Measurements from ENCODE around the gene A2M. TPM values are rescaled to one million over a fixed set of nuclear protein-coding genes. Genes with fewer than 3 reads are reported as not detected.

Gene A2M
- total and polyA plus RNA-seq, 2 of the 8 experiments (the other 6 are each of a cell fraction or from before 2014, with no cell fraction given), result 0.15 TPM; not detected in 1

- Histone ChIP-seq H3K27me3 (replicated peaks in 1 of 4; ENCODE audit: control insufficient read depth in 3 of 4, extremely low read depth in 1 of 4, insufficient read depth in 3 of 4, low read length in 3 of 4) (no peaks in the 10 kb centered on the region), H3K79me1 (ENCODE audit: low read depth, low read length) (no peaks in the 10 kb centered on the region), H2AK5ac (ENCODE audit: low read depth, low read length) (no peak overlapping the region), H3K4me1 (replicated peaks in 1 of 4; ENCODE audit: control insufficient read depth in 3 of 4, insufficient read depth in 4 of 4, low read length in 3 of 4) (no peaks in the 10 kb centered on the region), H2AFZ (ENCODE audit: low read length) (no peak overlapping the region), H3K9me3 (ENCODE audit: insufficient read depth in 2 of 2, low read depth in 1 of 2, low read length in 1 of 2) (peaks cover 0 to 9% of the 10 kb centered on the region in 2 experiments; a peak in 1 of 4 replicates), H4K5ac (ENCODE audit: insufficient read length, low read depth, low read length) (no peak overlapping the region), H3K14ac (ENCODE audit: insufficient read length) (no peak overlapping the region), H2BK20ac (ENCODE audit: low read length) (no peak overlapping the region), H2BK12ac (ENCODE audit: low read depth, low read length) (no peak overlapping the region), H3K23me2 (ENCODE audit: low read depth, low read length) (no peaks in the 10 kb centered on the region; the same call in 1 of the 2 replicates), H2BK5ac (ENCODE audit: low read depth, low read length) (no peak overlapping the region), H3K36me3 (ENCODE audit: control insufficient read depth in 2 of 4, insufficient read depth in 4 of 4, low read length in 3 of 4) (no peaks in the 10 kb centered on the region), H3K4ac (replicated peaks; ENCODE audit: insufficient read length, low read depth, low read length) (no peak overlapping the region), H3K56ac (replicated peaks; ENCODE audit: insufficient read length, low read depth, low read length) (no peak overlapping the region), H3K23ac (ENCODE audit: insufficient read length) (no peak overlapping the region), H4K8ac (ENCODE audit: extremely low read depth, insufficient read depth, low read length) (no peak overlapping the region), H3K4me3 (ENCODE audit: extremely low read depth in 1 of 4, insufficient read depth in 2 of 4, low read depth in 3 of 4, low read length in 4 of 4) (no peak overlapping the region), H3K18ac (ENCODE audit: extremely low read depth, low read length) (no peak overlapping the region), H2BK15ac (ENCODE audit: low read length) (no peak overlapping the region), H3K4me2 (ENCODE audit: insufficient read depth in 1 of 2, low read depth in 2 of 2, low read length in 2 of 2) (no peak overlapping the region), H3K79me2 (ENCODE audit: control insufficient read depth in 1 of 2, insufficient read depth in 2 of 2, low read length in 2 of 2) (no peaks in the 10 kb centered on the region), H3K9ac (replicated peaks in 1 of 4; ENCODE audit: extremely low read depth in 1 of 4, low read depth in 3 of 4, low read length in 3 of 4) (no peak overlapping the region), H2BK120ac (replicated peaks; ENCODE audit: low read depth, low read length) (no peak overlapping the region), H4K20me1 (replicated peaks in 1 of 2; ENCODE audit: control insufficient read depth in 1 of 2, insufficient read depth in 2 of 2, low read length in 2 of 2) (no peaks in the 10 kb centered on the region), H3K27ac (ENCODE audit: low read depth, low read length) (no peak overlapping the region), H4K91ac (replicated peaks; ENCODE audit: insufficient read length, low read length) (no peak overlapping the region)
- CTCF ChIA-PET (ENCODE audit: partially characterized antibody), result interaction anchor here (0.6 to 1.0 kb wide), 4 partner anchors 21 to 1981 kb away, joined by 3 to 5 read pairs (median 4); no protein-coding TSS in a partner anchor
- DNase-seq (ENCODE audit: low read depth in 1 of 2, low spot score in 2 of 2) (no peak), FAIRE-seq (no peak)
- POLR2A ChIA-PET (ENCODE audit: partially characterized antibody), result no interaction called here
- WGBS, 2 experiments (ENCODE audit: extremely low coverage in 1 of 2, insufficient coverage in 1 of 2, insufficient read length in 1 of 2, insufficient replicate concordance in 2 of 2, low coverage in 1 of 2, low lambda C conversion rate in 2 of 2, missing lambda C conversion rate in 1 of 2), result 85% methylated on average over 14 of the region's 16 CpGs; no CpG with 5 or more reads in 1 of the 2 experiments
- no peak for TF ChIP-seq BCL11A (IDR thresholded peaks at IDR 0.05; ENCODE audit: low read depth in 2 of 2, low read length in 2 of 2)
- TF ChIP-seq SUZ12 (IDR thresholded peaks at IDR 0.05; ENCODE audit: low read length), result no peak
- no peak for TF ChIP-seq NRF1 (IDR thresholded peaks at IDR 0.05; ENCODE audit: low read depth, low read length)
- TF ChIP-seq RNF2 (IDR thresholded peaks at IDR 0.05; ENCODE audit: borderline replicate concordance, low read depth, low read length, missing control alignments, poor library complexity, severe bottlenecking), result no peak
- TF ChIP-seq NANOG (IDR thresholded peaks at IDR 0.05; ENCODE audit: insufficient read depth, low read depth, low read length, poor library complexity, severe bottlenecking), result no peak
- TF ChIP-seq TEAD4 (IDR thresholded peaks at IDR 0.05; ENCODE audit: low read depth, low read length), result no peak
Measured at GRCh38 chr12:9124383-9125031, 8.8 kb upstream of the A2M start.

All from H1 (cell line).